DMS153 treated with DMSO at 0.1 percent for 48 hours (cell line): ENCODE data around the gene SLC8A2.
"Not testable (repeated sequence)": the region's sequence is repeated elsewhere in the genome, so short reads cannot be mapped to it uniquely, and the experiment has no call there.

ENCODE experiments used
- DNase-seq: peaks from one replicate; lab custom pipeline; 2025; ENCODE audit not compliant: unreplicated experiment; lab: John Stamatoyannopoulos, UW

SLC8A2 gene

GRCh38 chr19:47414469-47414868 lies 57.2 kb downstream of the SLC8A2 start:
- no peak for DNase-seq

GRCh38 chr19:47413941-47414340 lies 57.8 kb downstream of the SLC8A2 start:
- no peak for DNase-seq

- not testable (repeated sequence) for DNase-seq
Measured at GRCh38 chr19:47411696-47412095, 60.0 kb downstream of the SLC8A2 start.

- DNase-seq, result no peak
Measured at GRCh38 chr19:47411101-47411500, 60.6 kb downstream of the SLC8A2 start.

- no peak for DNase-seq
Measured at GRCh38 chr19:47408156-47408938, 63.3 kb downstream of the SLC8A2 start.

GRCh38 chr19:47407417-47407774 lies 64.3 kb downstream of the SLC8A2 start:
- DNase-seq, result no peak

- DNase-seq, result no peak
Measured at GRCh38 chr19:47406711-47407416, 64.8 kb downstream of the SLC8A2 start.

GRCh38 chr19:47405854-47406417 lies 65.8 kb downstream of the SLC8A2 start:
- no peak for DNase-seq

- DNase-seq, result no peak
Measured at GRCh38 chr19:47405197-47405550, 66.5 kb downstream of the SLC8A2 start.

GRCh38 chr19:47404334-47405196 lies 67.1 kb downstream of the SLC8A2 start:
- DNase-seq, result no peak

- no peak for DNase-seq
Measured at GRCh38 chr19:47402504-47402903, 69.2 kb downstream of the SLC8A2 start.

- no peak for DNase-seq
Measured at GRCh38 chr19:47398707-47399597, 72.7 kb downstream of the SLC8A2 start.

GRCh38 chr19:47391510-47392223 lies 80.0 kb downstream of the SLC8A2 start:
- DNase-seq, result peak; percentile 32

- no peak for DNase-seq
Measured at GRCh38 chr19:47390533-47391488, 80.9 kb downstream of the SLC8A2 start.

GRCh38 chr19:47389150-47389556 lies 82.5 kb downstream of the SLC8A2 start:
- DNase-seq, result no peak

GRCh38 chr19:47388721-47389120 lies 83.0 kb downstream of the SLC8A2 start:
- not testable (repeated sequence) for DNase-seq

GRCh38 chr19:47387623-47388022 lies 84.1 kb downstream of the SLC8A2 start:
- not testable (repeated sequence) for DNase-seq

- DNase-seq, result not testable (repeated sequence)
Measured at GRCh38 chr19:47386582-47386981, 85.1 kb downstream of the SLC8A2 start.
